HL-60 (cell line): Measurements from ENCODE around the gene HMOX1.

Experiments
- DNase-seq, 2 experiments: peaks; one replicate each; pipeline ENCODE4 v3.0.0-alpha.2; 2010 to 2020; ENCODE audit warnings: low read depth in 1 of 2, low spot score in 1 of 2
- H3K27ac ChIP-seq: fragments of 250-450 bp; sonication (Bioruptor Pico); replicated peaks from 2 replicates; pipeline ENCODE4 v1.5.1; 2020; ENCODE audit warnings: mild to moderate bottlenecking, moderate library complexity
- H3K27me3 ChIP-seq: fragments of 250-450 bp; sonication (Bioruptor Pico); 2 replicates; pipeline ENCODE4 v1.5.1; 2021; ENCODE audit warnings: mild to moderate bottlenecking, moderate library complexity; ENCODE audit not compliant: insufficient read depth, poor library complexity, severe bottlenecking
- H3K4me3 ChIP-seq: replicated peaks from 2 replicates; pipeline ENCODE4 v1.5.1; 2011; ENCODE audit warnings: mild to moderate bottlenecking, control low read depth, low read length; ENCODE audit not compliant: insufficient read depth
- CTCF ChIP-seq: IDR thresholded peaks from one replicate; pipeline ENCODE4 v1.5.1; 2011; ENCODE audit warnings: low read length, control low read depth, inconsistent platforms; ENCODE audit not compliant: insufficient read depth
- GABPA ChIP-seq: IDR thresholded peaks from 2 replicates; pipeline ENCODE4 v1.6.1; 2012; ENCODE audit warnings: low read depth
- POLR2AphosphoS5 ChIP-seq: IDR thresholded peaks from 2 replicates; pipeline ENCODE4 v1.6.1; 2012; ENCODE audit warnings: low read depth
- SPI1 ChIP-seq: IDR thresholded peaks from 2 replicates; pipeline ENCODE4 v1.6.1; 2012; ENCODE audit warnings: low read depth, mild to moderate bottlenecking, borderline replicate concordance
- TF ChIP-seq, protein P1 (sequence below): IDR thresholded peaks from 2 replicates; pipeline ENCODE4 v1.6.1; 2012; ENCODE audit warnings: low read depth; ENCODE audit not compliant: insufficient replicate concordance

Gene HMOX1

DNA sequence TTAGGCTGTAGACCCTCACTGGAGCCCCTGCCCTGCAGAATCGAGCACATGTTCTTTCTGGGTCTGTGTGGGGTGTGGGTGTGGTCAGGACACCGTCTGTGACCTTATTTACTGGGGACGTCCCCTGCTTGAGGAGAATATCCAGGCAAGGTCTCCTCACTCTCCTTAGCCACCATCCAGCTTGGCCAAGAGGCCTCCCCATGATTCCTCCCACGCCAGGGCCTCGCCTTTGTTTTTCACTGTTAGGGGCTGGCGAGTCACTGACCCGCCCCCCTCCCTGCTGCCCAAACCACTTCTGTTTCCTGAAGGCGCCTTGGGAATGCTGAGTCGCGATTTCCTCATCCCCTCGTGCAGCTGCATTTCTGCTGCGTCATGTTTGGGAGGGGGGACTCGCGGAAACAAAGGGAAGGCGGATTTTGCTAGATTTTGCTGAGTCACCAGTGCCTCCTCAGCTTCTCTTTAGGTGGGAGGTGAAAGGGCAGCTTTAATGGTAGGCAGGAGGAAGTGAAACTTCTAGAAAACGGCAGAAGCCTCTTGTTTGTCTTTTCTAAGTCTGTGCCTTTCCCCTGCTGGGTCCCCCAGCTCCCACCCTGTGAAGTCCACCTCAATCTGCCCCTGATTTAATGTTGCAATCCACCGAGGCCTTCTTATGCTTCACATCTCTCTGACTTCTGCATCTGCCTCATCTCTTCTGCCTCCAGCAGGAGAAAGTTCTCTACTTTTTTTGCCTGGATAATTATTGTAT lies 4.0 kb upstream of the HMOX1 start:
- Histone ChIP-seq H3K4me3 (no peak overlapping the region), H3K27me3 (no peaks in the 10 kb centered on the region), H3K27ac (peak overlapping the region; percentile 35)
- peak; percentile 96 to 100 for DNase-seq
- TF ChIP-seq POLR2AphosphoS5 (peak; percentile 97), SPI1 (peak; percentile 71; the same call in 1 of the 2 replicates), GABPA (no peak), CTCF (no peak)
- TF ChIP-seq, protein P1, sequence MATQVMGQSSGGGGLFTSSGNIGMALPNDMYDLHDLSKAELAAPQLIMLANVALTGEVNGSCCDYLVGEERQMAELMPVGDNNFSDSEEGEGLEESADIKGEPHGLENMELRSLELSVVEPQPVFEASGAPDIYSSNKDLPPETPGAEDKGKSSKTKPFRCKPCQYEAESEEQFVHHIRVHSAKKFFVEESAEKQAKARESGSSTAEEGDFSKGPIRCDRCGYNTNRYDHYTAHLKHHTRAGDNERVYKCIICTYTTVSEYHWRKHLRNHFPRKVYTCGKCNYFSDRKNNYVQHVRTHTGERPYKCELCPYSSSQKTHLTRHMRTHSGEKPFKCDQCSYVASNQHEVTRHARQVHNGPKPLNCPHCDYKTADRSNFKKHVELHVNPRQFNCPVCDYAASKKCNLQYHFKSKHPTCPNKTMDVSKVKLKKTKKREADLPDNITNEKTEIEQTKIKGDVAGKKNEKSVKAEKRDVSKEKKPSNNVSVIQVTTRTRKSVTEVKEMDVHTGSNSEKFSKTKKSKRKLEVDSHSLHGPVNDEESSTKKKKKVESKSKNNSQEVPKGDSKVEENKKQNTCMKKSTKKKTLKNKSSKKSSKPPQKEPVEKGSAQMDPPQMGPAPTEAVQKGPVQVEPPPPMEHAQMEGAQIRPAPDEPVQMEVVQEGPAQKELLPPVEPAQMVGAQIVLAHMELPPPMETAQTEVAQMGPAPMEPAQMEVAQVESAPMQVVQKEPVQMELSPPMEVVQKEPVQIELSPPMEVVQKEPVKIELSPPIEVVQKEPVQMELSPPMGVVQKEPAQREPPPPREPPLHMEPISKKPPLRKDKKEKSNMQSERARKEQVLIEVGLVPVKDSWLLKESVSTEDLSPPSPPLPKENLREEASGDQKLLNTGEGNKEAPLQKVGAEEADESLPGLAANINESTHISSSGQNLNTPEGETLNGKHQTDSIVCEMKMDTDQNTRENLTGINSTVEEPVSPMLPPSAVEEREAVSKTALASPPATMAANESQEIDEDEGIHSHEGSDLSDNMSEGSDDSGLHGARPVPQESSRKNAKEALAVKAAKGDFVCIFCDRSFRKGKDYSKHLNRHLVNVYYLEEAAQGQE, result no peak

GRCh38 chr22:35377735-35378134 lies 3.2 kb upstream of the HMOX1 start:
- DNase-seq, result no peak
- Histone ChIP-seq H3K4me3 (no peak overlapping the region), H3K27ac (no peak overlapping the region), H3K27me3 (no peaks in the 10 kb centered on the region)
- TF ChIP-seq SPI1 (peak; percentile 62; the same call in 1 of the 2 replicates), GABPA (no peak), CTCF (no peak)

DNA sequence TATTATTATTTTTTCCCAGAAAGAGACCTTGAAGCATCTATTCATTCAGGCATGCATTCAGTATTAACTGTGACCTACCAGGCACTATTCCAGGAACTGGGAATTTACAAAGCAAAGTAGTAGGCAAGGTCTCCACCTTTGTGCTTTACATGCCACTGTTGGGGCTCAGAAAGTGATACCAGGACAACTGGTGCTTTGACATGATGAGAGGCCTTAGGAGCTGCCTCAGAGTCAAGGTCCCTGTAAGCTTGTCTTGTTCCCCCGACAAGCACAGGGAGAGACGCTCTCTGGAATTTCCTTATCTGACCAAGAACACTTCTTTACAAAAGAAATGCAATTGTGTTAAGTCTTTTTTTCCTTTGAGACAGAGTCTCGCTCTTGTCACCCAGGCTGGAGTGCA lies 2.3 kb upstream of the HMOX1 start:
- DNase-seq, result no peak
- no peaks in the 10 kb centered on the region for H3K27me3 ChIP-seq
- TF ChIP-seq GABPA (no peak), POLR2AphosphoS5 (no peak), CTCF (no peak), SPI1 (no peak)
- TF ChIP-seq, protein P1, result no peak
- no peak overlapping the region for H3K27ac ChIP-seq
- no peak overlapping the region for H3K4me3 ChIP-seq
